ENCODE measurements around the gene RNASEH2A. TPM values are rescaled to one million over a fixed set of nuclear protein-coding genes. Genes with fewer than 3 reads are reported as not detected.

Gene RNASEH2A
- polyA plus RNA-seq, 2 of the 4 experiments (the other 2 are of a cell fraction) = 37.2 to 45.5 TPM

GRCh38 chr19:12821761-12822160 is 15.4 kb downstream of the RNASEH2A start:
- H3K4me2 ChIP-seq = no peak overlapping the region
- POLR2A ChIA-PET = interaction anchor here (0.7 kb wide), 1 partner anchor 61 kb away, joined by 5 read pairs; no protein-coding TSS in a partner anchor
- WGBS (ENCODE audit: missing lambda C conversion rate) = 89% methylated on average over 2 of the region's 2 CpGs
- H3K9me3 ChIP-seq = 0 out of 3 replicates have a peak, but pooled peaks cover 3% of the 10 kb centered on the region
- H3K27ac ChIP-seq = no peak overlapping the region
- H3K4me3 ChIP-seq = no peak overlapping the region
- ATAC-seq (no peak), FAIRE-seq (no peak), DNase-seq (ENCODE audit: low read depth in 1 of 2, low spot score in 1 of 2) (no peak)
- CTCF ChIA-PET = interaction anchor here (0.6 to 1.7 kb wide), 7 partner anchors 8 to 120 kb away, joined by 3 to 8 read pairs (median 3); no protein-coding TSS in a partner anchor
- TF ChIP-seq USF2 (IDR thresholded peaks at IDR 0.05) = no peak
- no peak for TF ChIP-seq RCOR1 (IDR thresholded peaks at IDR 0.05; ENCODE audit: low read depth, low read length)
- TF ChIP-seq HES2 (IDR thresholded peaks at IDR 0.05) = no peak
- no peaks in the 10 kb centered on the region for H3K4me1 ChIP-seq

- ChIA-PET POLR2A (no interaction called here), CTCF (interaction anchor here (0.6 to 7.2 kb wide), 17 partner anchors 9 to 76 kb away, joined by 3 to 36 read pairs (median 3); partner anchors contain the start of genes RNASEH2A and RTBDN)
- 30% methylated on average over 24 of the region's 46 CpGs for WGBS (ENCODE audit: missing lambda C conversion rate)
- no peak overlapping the region for H3K27ac ChIP-seq
- H3K4me3 ChIP-seq = peak overlapping the region; percentile 27; the same call in 2 of the 3 replicates
- H3K4me1 ChIP-seq = no peaks in the 10 kb centered on the region
- no peak for FAIRE-seq
- TF ChIP-seq NFE2L2 (conservative IDR thresholded peaks at IDR 0.05; ENCODE audit: low read length) = no peak
- TF ChIP-seq MAX (IDR thresholded peaks at IDR 0.05) = peak; percentile 81
- peak; percentile 38 for TF ChIP-seq CTCF (IDR thresholded peaks at IDR 0.05)
- TF ChIP-seq E2F6 (IDR thresholded peaks at IDR 0.05; ENCODE audit: borderline replicate concordance, low read depth) = peak; percentile 90
- peak; percentile 72 to 86 for ATAC-seq
- 0 out of 3 replicates have a peak, but pooled peaks cover 3% of the 10 kb centered on the region for H3K9me3 ChIP-seq
- peak in 1 of 2 experiments; percentile 57 for DNase-seq (ENCODE audit: low read depth in 1 of 2, low spot score in 1 of 2)
- peak overlapping the region; percentile 64 for H3K4me2 ChIP-seq
Measured at GRCh38 chr19:12825254-12826131, 19.1 kb downstream of the RNASEH2A start.

GRCh38 chr19:12828494-12828893 is 22.1 kb downstream of the RNASEH2A start:
- 26% methylated on average over 20 of the region's 23 CpGs for WGBS (ENCODE audit: missing lambda C conversion rate)
- Histone ChIP-seq H3K27ac (no peak overlapping the region), H3K4me3 (no peak overlapping the region), H3K4me1 (peaks cover 8% of the 10 kb centered on the region), H3K9me3 (no peaks in the 10 kb centered on the region), H3K4me2 (peak overlapping the region; percentile 47)
- peak in 1 of 2 experiments; percentile 65; a peak in 3 of 6 replicates for ATAC-seq
- no peak for TF ChIP-seq CHD4 (IDR thresholded peaks at IDR 0.05; ENCODE audit: borderline replicate concordance)
- no peak for TF ChIP-seq MAZ (IDR thresholded peaks at IDR 0.05; ENCODE audit: borderline replicate concordance, low read depth, low read length)
- TF ChIP-seq ESRRA (IDR thresholded peaks at IDR 0.05; ENCODE audit: borderline replicate concordance, low read length) = no peak
- no peak for TF ChIP-seq GATA3 (IDR thresholded peaks at IDR 0.05; ENCODE audit: borderline replicate concordance)
- no peak for TF ChIP-seq KDM1A (IDR thresholded peaks at IDR 0.05; ENCODE audit: low read depth)
- CTCF ChIA-PET = interaction anchor here (0.6 to 7.2 kb wide), 4 partner anchors 9 to 32 kb away, joined by 4 to 36 read pairs (median 10); no protein-coding TSS in a partner anchor
- POLR2A ChIA-PET = no interaction called here
- no peak for DNase-seq (ENCODE audit: low read depth in 1 of 2, low spot score in 1 of 2)
- FAIRE-seq = no peak

- DNase-seq (ENCODE audit: low read depth in 1 of 2, low spot score in 1 of 2) = no peak
- CTCF ChIA-PET = interaction anchor here (1.1 to 2.2 kb wide), 3 partner anchors 9 to 67 kb away, joined by 4 to 6 read pairs (median 4); no protein-coding TSS in a partner anchor
- FAIRE-seq = no peak
Measured at GRCh38 chr19:12833418-12833737, 27.0 kb downstream of the RNASEH2A start.

More at GRCh38 chr19:12833418-12833737, 27.0 kb downstream of the RNASEH2A start:
- Histone ChIP-seq H3K9me3 (no peaks in the 10 kb centered on the region), H3K4me3 (peak overlapping the region; percentile 55), H3K4me1 (peaks cover 14% of the 10 kb centered on the region), H3K27ac (peak overlapping the region in 1 of 2 experiments; percentile 85; a peak in 2 of 6 replicates), H3K4me2 (peak overlapping the region; percentile 84)
- 0% methylated on average over 2 of the region's 5 CpGs for WGBS (ENCODE audit: missing lambda C conversion rate)
- ATAC-seq = no peak
- POLR2A ChIA-PET = no interaction called here
- no peak for TF ChIP-seq MAX (IDR thresholded peaks at IDR 0.05)
